ENCODE data around the gene RAB11FIP4.

RAB11FIP4 gene

DNA sequence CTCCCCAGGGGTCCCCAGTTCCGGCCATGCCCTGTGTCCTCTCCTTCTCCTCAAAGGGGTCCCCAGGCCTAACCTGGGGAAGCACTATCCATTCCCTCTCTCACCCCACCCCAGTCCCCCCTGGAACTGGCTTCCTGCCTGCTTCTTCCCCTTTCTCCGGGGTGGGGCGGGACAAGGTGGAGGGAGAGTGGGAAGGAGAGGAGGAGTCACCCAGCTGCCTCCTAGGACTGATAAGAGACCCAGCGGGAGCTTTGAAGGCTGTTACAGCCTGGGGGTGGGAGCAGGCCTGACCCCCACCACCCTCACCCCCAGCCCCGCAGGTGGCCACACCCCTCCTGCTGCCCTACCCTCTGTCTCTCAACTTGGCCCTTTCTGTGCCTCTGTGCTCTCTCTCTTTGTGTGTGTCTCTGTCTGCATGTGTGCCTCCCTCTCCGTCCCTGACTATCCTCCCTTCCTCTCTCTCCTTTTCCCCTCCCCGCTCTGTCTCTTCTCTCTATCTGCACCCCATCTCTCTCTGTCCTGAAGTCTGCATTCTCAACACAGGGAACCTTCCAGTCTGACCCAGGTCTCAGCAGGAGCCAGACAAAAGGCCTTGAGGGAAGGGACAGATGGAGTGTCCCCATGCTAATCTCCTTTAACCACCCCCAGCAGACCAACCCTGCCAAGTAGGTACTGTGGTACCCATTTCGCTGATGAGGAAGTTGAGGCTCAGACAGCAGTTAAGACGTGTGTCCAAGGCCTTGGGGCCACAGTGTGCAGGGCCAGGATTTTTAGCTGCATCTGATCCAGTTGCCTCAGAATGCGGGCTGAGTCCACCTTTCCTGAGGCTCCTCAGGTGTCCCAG is 66.1 kb downstream of the RAB11FIP4 start:
- H3K4me3 ChIP-seq (ENCODE audit: control insufficient read depth, low read depth, low read length) = no peak overlapping the region
- TF ChIP-seq, protein P1, sequence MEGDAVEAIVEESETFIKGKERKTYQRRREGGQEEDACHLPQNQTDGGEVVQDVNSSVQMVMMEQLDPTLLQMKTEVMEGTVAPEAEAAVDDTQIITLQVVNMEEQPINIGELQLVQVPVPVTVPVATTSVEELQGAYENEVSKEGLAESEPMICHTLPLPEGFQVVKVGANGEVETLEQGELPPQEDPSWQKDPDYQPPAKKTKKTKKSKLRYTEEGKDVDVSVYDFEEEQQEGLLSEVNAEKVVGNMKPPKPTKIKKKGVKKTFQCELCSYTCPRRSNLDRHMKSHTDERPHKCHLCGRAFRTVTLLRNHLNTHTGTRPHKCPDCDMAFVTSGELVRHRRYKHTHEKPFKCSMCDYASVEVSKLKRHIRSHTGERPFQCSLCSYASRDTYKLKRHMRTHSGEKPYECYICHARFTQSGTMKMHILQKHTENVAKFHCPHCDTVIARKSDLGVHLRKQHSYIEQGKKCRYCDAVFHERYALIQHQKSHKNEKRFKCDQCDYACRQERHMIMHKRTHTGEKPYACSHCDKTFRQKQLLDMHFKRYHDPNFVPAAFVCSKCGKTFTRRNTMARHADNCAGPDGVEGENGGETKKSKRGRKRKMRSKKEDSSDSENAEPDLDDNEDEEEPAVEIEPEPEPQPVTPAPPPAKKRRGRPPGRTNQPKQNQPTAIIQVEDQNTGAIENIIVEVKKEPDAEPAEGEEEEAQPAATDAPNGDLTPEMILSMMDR (IDR thresholded peaks at IDR 0.05; ENCODE audit: control insufficient read depth, insufficient read depth, low read depth, low read length, missing control alignments) = no peak
- no peak for DNase-seq (ENCODE audit: low read depth)

DNA sequence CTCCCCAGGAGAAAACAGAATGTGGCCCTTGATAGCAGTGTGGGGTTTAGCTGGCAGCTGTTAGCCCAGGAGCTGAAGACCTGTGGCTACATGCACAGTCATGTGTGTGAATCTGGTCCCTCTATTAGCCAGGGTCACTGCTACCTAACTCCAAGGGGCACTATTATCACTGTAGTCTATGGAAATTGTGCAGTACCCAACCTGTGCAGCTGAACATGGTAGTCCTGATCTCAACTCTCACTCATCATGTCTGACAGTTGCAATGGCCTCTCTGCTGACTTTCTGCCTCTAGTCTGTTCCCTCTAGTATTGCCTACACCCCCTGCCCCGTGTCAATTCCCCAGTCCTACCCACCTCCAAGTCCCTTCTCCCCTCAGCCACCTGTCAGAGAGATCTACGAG is 67.4 kb downstream of the RAB11FIP4 start:
- TF ChIP-seq, protein P1 (IDR thresholded peaks at IDR 0.05; ENCODE audit: control insufficient read depth, insufficient read depth, low read depth, low read length, missing control alignments) = no peak
- no peak for DNase-seq (ENCODE audit: low read depth)

DNA sequence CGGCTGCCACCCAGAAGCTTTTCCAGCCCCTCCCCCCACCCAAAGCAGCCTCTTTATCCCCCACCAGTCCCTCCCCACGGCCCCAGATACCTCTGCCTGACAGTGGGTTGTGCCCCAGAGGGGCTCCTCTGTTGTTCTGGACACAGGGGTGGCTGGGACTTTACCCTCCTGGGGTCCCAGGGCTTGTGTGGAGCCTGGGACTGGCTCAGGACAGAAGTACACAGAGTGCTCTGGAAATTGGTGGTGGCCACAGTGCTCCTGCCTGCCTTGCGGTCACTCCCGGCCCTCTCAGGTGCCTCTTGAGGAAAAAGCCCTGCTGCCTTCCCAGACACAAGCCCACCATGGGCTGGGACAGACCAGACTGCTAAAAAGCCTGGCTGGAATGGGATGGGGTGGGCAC is 68.2 kb downstream of the RAB11FIP4 start:
- H3K4me3 ChIP-seq (ENCODE audit: control insufficient read depth, low read depth, low read length) = no peak overlapping the region
- DNase-seq (ENCODE audit: low read depth) = no peak
- TF ChIP-seq, protein P1 (IDR thresholded peaks at IDR 0.05; ENCODE audit: control insufficient read depth, insufficient read depth, low read depth, low read length, missing control alignments) = no peak

More for the DNA sequence above, 67.4 kb downstream of the RAB11FIP4 start:
- H3K4me3 ChIP-seq (ENCODE audit: control insufficient read depth, low read depth, low read length) = no peak overlapping the region

DNA sequence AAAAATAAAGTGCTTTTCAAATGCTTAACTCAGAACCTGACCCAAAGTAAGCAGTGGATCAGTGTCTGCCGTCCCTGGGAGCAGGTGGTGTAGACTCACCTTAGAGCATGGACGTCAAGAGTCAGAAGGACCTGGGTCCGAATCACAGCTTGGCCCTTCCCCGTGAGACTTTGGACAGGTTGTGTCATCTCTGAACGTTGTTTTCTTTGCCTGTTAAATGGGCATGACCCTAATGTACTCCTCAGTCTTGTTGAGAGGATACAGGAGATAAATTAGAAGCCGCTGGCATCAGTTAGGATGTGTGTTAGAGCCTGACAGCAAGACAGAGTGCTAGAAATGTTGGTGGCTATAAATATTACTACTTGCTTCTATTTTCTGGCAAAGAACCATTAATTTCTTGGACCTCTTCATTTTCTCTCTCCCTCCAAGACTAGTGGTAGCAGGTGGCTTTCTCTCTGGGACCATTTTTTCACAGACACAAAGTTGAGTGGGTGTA is 68.8 kb downstream of the RAB11FIP4 start:
- no peak overlapping the region for H3K4me3 ChIP-seq (ENCODE audit: control insufficient read depth, low read depth, low read length)
- TF ChIP-seq, protein P1 (IDR thresholded peaks at IDR 0.05; ENCODE audit: control insufficient read depth, insufficient read depth, low read depth, low read length, missing control alignments) = no peak
- DNase-seq (ENCODE audit: low read depth) = no peak

DNA sequence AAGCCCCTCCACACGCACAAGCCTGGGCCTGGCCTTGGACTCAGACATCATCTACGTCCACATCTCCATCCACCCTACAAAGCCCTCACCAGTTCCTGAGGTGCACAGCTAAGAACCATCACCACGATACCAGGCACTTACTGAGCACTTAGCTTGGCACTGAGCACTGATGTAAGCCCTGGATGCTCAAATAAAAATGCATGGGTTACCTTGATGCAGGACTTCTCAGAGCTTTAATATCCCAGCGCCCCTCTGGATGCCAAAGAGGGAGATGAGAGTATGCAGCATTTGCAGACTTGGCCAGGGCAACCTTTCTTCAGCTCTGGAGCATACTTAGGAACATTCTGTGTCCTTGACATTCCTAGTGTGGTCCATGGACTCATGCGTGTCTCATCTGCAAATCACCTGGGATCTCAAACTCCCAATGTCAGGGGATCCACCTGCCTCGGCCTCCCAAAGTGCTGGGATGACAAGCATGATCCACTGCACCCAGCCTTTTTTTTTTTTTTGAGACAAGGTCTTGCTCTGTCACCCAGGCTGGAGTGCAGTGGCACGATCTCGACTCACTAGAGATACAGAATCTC is 69.8 kb downstream of the RAB11FIP4 start:
- DNase-seq (ENCODE audit: low read depth) = no peak
- H3K4me3 ChIP-seq (ENCODE audit: control insufficient read depth, low read depth, low read length) = no peak overlapping the region
- TF ChIP-seq, protein P1 (IDR thresholded peaks at IDR 0.05; ENCODE audit: control insufficient read depth, insufficient read depth, low read depth, low read length, missing control alignments) = no peak

DNA sequence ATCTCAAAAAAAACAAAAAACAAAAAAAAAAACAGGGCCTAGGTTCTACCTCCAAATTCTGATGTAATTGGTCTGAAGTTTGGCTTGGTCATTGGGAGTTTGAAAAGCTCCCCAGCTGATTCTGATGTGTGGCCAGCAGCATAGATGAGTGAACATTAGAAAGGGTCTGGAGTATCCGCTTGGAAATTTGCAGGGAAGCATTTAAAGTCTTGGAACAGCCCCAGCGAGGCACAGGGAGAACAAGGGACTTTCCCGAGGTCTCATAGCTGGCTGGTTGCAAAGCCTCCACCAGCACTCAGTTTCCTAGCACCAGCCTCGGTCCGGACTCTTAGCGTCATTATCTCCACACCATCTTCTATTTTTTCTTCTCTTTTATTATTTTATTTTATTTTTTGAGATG is 70.8 kb downstream of the RAB11FIP4 start:
- no peak overlapping the region for H3K4me3 ChIP-seq (ENCODE audit: control insufficient read depth, low read depth, low read length)
- TF ChIP-seq, protein P1 (IDR thresholded peaks at IDR 0.05; ENCODE audit: control insufficient read depth, insufficient read depth, low read depth, low read length, missing control alignments) = no peak
- DNase-seq (ENCODE audit: low read depth) = no peak

Data from AG09309 (cell line).